ENCODE measurements around the gene ASCL5. TPM values are rescaled to one million over a fixed set of nuclear protein-coding genes. Genes with fewer than 3 reads are reported as not detected.

ASCL5 gene
- total RNA-seq, 1 experiment from 2014 or later, result not detected

DNA sequence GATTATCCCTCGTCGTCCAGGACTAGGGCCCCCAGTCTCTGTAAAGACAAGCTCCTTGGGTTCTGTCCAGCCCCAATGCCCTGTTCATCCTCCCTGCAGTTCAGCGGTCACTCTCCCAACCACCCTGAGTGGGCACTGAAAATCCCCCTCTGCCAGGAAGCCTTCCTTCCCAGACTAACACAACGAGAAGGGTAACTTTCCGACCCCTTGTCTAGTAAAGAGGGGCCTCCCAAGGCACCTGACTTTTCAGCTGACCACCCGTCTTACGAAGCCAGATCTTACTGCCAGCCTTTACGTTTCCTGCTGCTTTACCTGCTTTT, 13.9 kb upstream of the ASCL5 start:
- Histone ChIP-seq H3K4me1 (ENCODE audit: low read length) (peaks cover 8% of the 10 kb centered on the region), H2AFZ (ENCODE audit: low read length) (no peak overlapping the region), H3K9me2 (replicated peaks; ENCODE audit: insufficient read depth, low read length) (no peaks in the 10 kb centered on the region), H3K9me3 (ENCODE audit: low read length) (no peaks in the 10 kb centered on the region), H3K79me2 (ENCODE audit: low read length) (no peaks in the 10 kb centered on the region), H3K27me3 (ENCODE audit: low read length) (no peaks in the 10 kb centered on the region), H3K36me3 (ENCODE audit: insufficient read depth, low read length) (no peaks in the 10 kb centered on the region), H3K27ac (ENCODE audit: low read length) (no peak overlapping the region), H4K20me1 (ENCODE audit: insufficient read depth, low read depth, low read length) (peaks cover 4% of the 10 kb centered on the region; the same call in 1 of the 2 replicates), H3K4me3 (ENCODE audit: low read length) (no peak overlapping the region), H3K4me2 (ENCODE audit: low read depth, low read length, poor library complexity, severe bottlenecking) (no peak overlapping the region), H3K9ac (ENCODE audit: low read length) (no peak overlapping the region)
- no peak for DNase-seq

DNA sequence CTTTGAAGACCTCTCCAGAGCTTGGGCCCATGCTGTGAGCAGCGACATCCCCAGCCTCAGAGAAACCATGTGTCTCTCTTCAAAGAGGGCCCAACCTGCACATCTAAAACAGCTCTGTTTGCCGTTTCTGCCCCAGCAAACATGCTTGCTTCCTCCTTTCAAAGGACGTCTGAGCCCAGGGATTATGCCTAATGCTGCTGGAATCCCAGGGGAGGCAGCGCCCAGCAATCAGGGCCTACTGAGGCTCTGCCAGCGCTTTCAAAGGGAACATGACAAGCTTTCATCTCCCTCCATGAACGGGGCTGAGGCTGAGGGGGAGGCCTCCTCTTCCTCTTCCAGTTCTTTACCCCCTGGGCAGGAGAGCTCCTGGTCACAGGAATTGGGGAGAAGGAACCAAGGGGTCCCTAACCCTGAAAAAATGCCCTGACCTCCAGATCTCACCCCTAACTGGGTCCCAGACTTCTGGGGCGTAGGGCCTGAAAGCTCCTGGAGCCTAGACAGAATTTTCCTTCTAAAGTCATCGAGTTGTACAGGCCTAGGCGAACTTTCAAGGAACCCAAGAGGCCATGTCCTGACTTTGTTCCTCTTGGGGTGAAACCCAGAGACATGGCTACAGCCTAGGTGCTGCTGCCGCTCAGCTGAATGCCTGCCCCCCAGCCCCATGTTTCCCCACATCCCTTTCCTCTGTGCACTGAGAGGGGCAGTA, 13.4 kb upstream of the ASCL5 start:
- H4K20me1 ChIP-seq (ENCODE audit: insufficient read depth, low read depth, low read length), result peaks cover 4% of the 10 kb centered on the region; the same call in 1 of the 2 replicates
- H2AFZ ChIP-seq (ENCODE audit: low read length), result no peak overlapping the region
- H3K79me2 ChIP-seq (ENCODE audit: low read length), result no peaks in the 10 kb centered on the region
- H3K36me3 ChIP-seq (ENCODE audit: insufficient read depth, low read length), result no peaks in the 10 kb centered on the region
- no peak overlapping the region for H3K4me3 ChIP-seq (ENCODE audit: low read length)
- DNase-seq, result no peak
- no peaks in the 10 kb centered on the region for H3K9me3 ChIP-seq (ENCODE audit: low read length)
- no peaks in the 10 kb centered on the region for H3K9me2 ChIP-seq (replicated peaks; ENCODE audit: insufficient read depth, low read length)
- H3K9ac ChIP-seq (ENCODE audit: low read length), result no peak overlapping the region
- no peaks in the 10 kb centered on the region for H3K27me3 ChIP-seq (ENCODE audit: low read length)
- H3K4me2 ChIP-seq (ENCODE audit: low read depth, low read length, poor library complexity, severe bottlenecking), result no peak overlapping the region
- no peak overlapping the region for H3K27ac ChIP-seq (ENCODE audit: low read length)
- H3K4me1 ChIP-seq (ENCODE audit: low read length), result peaks cover 8% of the 10 kb centered on the region

DNA sequence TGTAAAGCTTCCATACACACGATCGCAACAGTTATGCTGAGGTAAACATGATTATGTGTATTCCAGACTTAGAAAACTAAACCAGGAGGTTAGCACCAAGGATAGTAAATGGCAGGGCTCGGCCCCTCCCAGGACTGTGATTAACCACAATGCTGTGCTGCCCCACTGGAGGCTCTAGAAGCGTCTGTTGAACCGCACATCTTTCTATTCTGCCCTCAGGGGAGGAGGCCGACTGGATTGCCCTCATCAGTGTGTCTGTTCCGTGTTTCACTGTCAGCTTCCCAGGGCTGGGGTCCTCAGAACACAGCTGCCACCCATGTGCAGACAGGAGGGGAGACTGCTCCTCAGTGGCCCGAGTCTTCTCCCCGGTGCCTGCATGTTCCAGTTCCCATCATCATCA, 12.8 kb upstream of the ASCL5 start:
- H3K4me2 ChIP-seq (ENCODE audit: low read depth, low read length, poor library complexity, severe bottlenecking), result no peak overlapping the region
- no peaks in the 10 kb centered on the region for H3K36me3 ChIP-seq (ENCODE audit: insufficient read depth, low read length)
- no peaks in the 10 kb centered on the region for H3K79me2 ChIP-seq (ENCODE audit: low read length)
- no peak overlapping the region for H3K27ac ChIP-seq (ENCODE audit: low read length)
- no peak overlapping the region for H3K4me3 ChIP-seq (ENCODE audit: low read length)
- H3K27me3 ChIP-seq (ENCODE audit: low read length), result no peaks in the 10 kb centered on the region
- H3K9me3 ChIP-seq (ENCODE audit: low read length), result no peaks in the 10 kb centered on the region
- H4K20me1 ChIP-seq (ENCODE audit: insufficient read depth, low read depth, low read length), result peaks cover 4% of the 10 kb centered on the region; the same call in 1 of the 2 replicates
- no peak overlapping the region for H2AFZ ChIP-seq (ENCODE audit: low read length)
- H3K4me1 ChIP-seq (ENCODE audit: low read length), result peaks cover 8% of the 10 kb centered on the region
- H3K9me2 ChIP-seq (replicated peaks; ENCODE audit: insufficient read depth, low read length), result no peaks in the 10 kb centered on the region
- no peak for DNase-seq
- H3K9ac ChIP-seq (ENCODE audit: low read length), result no peak overlapping the region

DNA sequence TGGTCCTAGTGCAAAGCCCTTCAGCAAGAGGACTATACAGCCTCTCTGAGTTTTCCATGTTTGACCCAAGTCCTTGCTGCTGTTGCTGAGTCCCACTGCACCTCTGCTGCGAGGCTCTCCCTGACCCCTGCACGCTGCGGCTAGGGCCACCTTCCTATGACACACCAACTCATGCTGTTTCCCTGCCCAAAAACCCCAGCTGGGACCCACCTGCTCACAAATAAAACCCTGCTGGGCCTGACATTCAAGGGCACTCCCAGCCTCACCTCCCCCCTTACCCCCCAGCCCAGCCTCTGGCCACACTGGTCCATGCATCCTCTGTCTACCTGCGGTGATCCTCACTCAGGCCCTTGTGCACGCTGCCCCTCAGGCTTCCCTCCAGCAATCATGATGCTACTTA, 12.3 kb upstream of the ASCL5 start:
- Histone ChIP-seq H3K4me1 (ENCODE audit: low read length) (peaks cover 8% of the 10 kb centered on the region), H3K9ac (ENCODE audit: low read length) (no peak overlapping the region), H3K27ac (ENCODE audit: low read length) (no peak overlapping the region), H3K9me2 (replicated peaks; ENCODE audit: insufficient read depth, low read length) (no peaks in the 10 kb centered on the region), H4K20me1 (ENCODE audit: insufficient read depth, low read depth, low read length) (peaks cover 4% of the 10 kb centered on the region; the same call in 1 of the 2 replicates), H3K4me3 (ENCODE audit: low read length) (no peak overlapping the region), H3K36me3 (ENCODE audit: insufficient read depth, low read length) (no peaks in the 10 kb centered on the region), H3K9me3 (ENCODE audit: low read length) (no peaks in the 10 kb centered on the region), H2AFZ (ENCODE audit: low read length) (no peak overlapping the region), H3K79me2 (ENCODE audit: low read length) (no peaks in the 10 kb centered on the region), H3K4me2 (ENCODE audit: low read depth, low read length, poor library complexity, severe bottlenecking) (no peak overlapping the region), H3K27me3 (ENCODE audit: low read length) (no peaks in the 10 kb centered on the region)
- DNase-seq, result no peak

DNA sequence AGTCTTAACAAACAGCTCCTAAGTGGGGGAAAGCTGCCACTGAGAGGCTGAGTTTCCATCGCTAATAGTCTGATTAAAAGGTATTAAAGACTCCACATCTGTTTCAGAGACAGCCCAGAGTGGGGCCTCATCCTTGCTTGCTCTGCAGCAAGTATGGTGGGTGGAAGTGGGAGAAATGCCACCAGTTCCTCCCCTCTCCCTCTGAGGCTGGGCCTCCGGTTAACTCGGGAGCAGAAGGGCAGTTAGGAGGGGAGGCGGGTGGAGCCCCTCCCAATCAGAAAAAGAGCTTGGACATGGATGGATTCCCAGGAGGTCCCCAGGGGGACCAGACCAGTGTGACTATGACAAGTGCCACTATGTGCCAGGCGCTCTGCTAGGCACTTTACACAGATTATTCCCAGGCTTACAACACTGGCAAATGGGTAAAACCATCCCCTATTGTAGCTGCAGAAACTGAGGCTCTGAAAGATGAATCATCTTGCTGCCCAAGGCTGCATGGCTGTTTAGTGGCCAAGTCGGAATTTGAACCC, 11.4 kb upstream of the ASCL5 start:
- Histone ChIP-seq H3K4me3 (ENCODE audit: low read length) (no peak overlapping the region), H3K27ac (ENCODE audit: low read length) (no peak overlapping the region), H3K36me3 (ENCODE audit: insufficient read depth, low read length) (no peaks in the 10 kb centered on the region), H3K9ac (ENCODE audit: low read length) (no peak overlapping the region), H3K4me2 (ENCODE audit: low read depth, low read length, poor library complexity, severe bottlenecking) (no peak overlapping the region), H3K27me3 (ENCODE audit: low read length) (no peaks in the 10 kb centered on the region), H2AFZ (ENCODE audit: low read length) (no peak overlapping the region), H3K9me3 (ENCODE audit: low read length) (no peaks in the 10 kb centered on the region), H3K9me2 (replicated peaks; ENCODE audit: insufficient read depth, low read length) (no peaks in the 10 kb centered on the region), H3K79me2 (ENCODE audit: low read length) (no peaks in the 10 kb centered on the region), H3K4me1 (ENCODE audit: low read length) (peaks cover 8% of the 10 kb centered on the region), H4K20me1 (ENCODE audit: insufficient read depth, low read depth, low read length) (peaks cover 4% of the 10 kb centered on the region; the same call in 1 of the 2 replicates)
- DNase-seq, result no peak

DNA sequence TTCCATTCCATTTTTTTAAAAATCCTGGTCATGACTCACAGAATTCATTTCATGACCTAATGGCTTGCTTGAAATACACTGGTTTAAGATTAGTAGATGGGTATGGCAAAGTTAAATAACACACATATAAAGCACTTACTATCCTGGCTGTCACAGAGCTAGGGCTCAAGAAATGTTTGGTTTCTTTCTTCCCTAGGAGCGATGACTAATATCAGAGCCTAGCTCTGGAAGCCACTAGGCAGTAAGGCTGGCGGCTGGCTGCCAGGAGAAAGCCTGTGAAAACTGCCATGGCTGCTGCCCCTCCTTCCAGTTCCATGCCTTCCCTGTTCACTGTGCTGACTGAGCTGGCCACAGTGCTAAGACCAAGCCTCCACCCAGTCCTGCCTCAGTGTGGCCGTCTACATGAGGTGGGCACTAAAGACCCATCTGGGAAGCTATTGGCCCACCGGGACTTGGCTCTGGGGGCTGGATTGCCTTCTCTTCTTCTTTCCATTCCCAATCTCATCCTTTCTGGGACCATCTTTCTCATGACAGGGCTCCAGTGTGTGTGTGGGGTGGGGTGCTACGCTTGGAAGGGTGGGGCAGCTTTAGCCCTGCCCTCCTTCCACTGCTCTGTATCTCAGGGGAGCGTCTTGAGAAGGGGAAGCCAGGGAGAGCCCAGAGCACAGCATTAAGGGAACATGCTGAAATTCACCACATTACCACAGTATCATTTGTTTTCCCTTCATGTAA, 10.8 kb upstream of the ASCL5 start:
- no peaks in the 10 kb centered on the region for H3K27me3 ChIP-seq (ENCODE audit: low read length)
- peaks cover 8% of the 10 kb centered on the region for H3K4me1 ChIP-seq (ENCODE audit: low read length)
- H3K4me2 ChIP-seq (ENCODE audit: low read depth, low read length, poor library complexity, severe bottlenecking), result no peak overlapping the region
- H3K36me3 ChIP-seq (ENCODE audit: insufficient read depth, low read length), result no peaks in the 10 kb centered on the region
- H3K9me3 ChIP-seq (ENCODE audit: low read length), result no peaks in the 10 kb centered on the region
- no peak overlapping the region for H2AFZ ChIP-seq (ENCODE audit: low read length)
- DNase-seq, result no peak
- no peak overlapping the region for H3K4me3 ChIP-seq (ENCODE audit: low read length)
- H3K79me2 ChIP-seq (ENCODE audit: low read length), result no peaks in the 10 kb centered on the region
- H3K27ac ChIP-seq (ENCODE audit: low read length), result no peak overlapping the region
- H4K20me1 ChIP-seq (ENCODE audit: insufficient read depth, low read depth, low read length), result peaks cover 4% of the 10 kb centered on the region; the same call in 1 of the 2 replicates
- no peaks in the 10 kb centered on the region for H3K9me2 ChIP-seq (replicated peaks; ENCODE audit: insufficient read depth, low read length)
- H3K9ac ChIP-seq (ENCODE audit: low read length), result no peak overlapping the region

DNA sequence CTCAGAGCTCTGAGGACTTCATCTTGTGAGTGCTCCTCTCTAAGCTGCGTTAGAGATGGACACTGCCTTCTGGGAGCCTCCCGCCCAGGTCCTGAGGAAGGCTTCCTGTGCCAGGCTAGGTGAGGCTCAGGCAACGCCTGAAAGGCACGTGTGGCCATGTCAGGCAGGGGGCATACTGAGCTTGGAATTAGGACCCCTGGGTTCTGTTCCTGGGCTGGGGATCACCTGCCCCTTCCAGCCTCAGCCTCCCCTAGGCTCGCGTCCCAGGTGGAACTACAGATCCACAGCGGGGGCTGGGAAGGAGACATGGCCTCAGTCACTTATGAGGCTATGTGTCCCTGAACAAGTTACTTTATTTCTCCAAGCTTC, 10.0 kb upstream of the ASCL5 start:
- H2AFZ ChIP-seq (ENCODE audit: low read length), result no peak overlapping the region
- no peak overlapping the region for H3K9ac ChIP-seq (ENCODE audit: low read length)
- no peak overlapping the region for H3K27ac ChIP-seq (ENCODE audit: low read length)
- no peak for DNase-seq
- no peaks in the 10 kb centered on the region for H3K27me3 ChIP-seq (ENCODE audit: low read length)
- peaks cover 8% of the 10 kb centered on the region for H3K4me1 ChIP-seq (ENCODE audit: low read length)
- H4K20me1 ChIP-seq (ENCODE audit: insufficient read depth, low read depth, low read length), result peaks cover 4% of the 10 kb centered on the region; the same call in 1 of the 2 replicates
- H3K9me3 ChIP-seq (ENCODE audit: low read length), result no peaks in the 10 kb centered on the region
- no peaks in the 10 kb centered on the region for H3K9me2 ChIP-seq (replicated peaks; ENCODE audit: insufficient read depth, low read length)
- no peak overlapping the region for H3K4me2 ChIP-seq (ENCODE audit: low read depth, low read length, poor library complexity, severe bottlenecking)
- no peaks in the 10 kb centered on the region for H3K36me3 ChIP-seq (ENCODE audit: insufficient read depth, low read length)
- H3K4me3 ChIP-seq (ENCODE audit: low read length), result no peak overlapping the region
- H3K79me2 ChIP-seq (ENCODE audit: low read length), result no peaks in the 10 kb centered on the region

DNA sequence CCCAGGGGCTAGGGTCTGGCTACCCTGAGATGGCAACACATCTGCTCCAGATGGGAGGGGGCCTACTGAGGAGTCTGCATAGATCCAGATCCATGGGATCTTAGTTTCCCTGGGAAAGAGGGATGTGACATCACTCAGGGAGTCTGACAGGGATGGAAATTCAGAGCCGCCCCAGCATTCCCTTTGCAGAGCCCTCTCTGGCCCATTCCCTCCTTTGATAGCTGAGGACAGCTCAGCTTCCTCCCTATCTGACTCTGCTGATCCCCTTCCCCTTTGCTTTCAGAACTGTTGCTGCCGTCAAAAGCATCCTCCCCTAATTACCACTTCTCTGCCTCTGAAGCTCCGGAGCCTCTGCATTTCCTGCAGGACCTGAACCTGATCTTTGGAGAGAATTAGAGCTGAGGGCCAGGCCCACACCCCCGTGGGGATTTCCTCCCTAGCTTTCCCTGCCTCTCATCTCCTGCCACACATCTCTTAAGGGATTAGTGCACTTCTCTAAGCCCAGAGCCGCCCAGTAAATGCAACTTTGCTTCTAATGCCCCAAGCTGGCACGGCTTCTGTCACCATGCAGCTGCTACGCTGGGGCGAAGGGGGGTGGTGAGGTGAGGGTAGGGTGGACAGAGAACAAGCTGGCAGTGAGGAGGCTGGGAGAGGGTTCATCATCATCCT, 9.5 kb upstream of the ASCL5 start:
- Histone ChIP-seq H3K9me2 (replicated peaks; ENCODE audit: insufficient read depth, low read length) (no peaks in the 10 kb centered on the region), H3K4me2 (ENCODE audit: low read depth, low read length, poor library complexity, severe bottlenecking) (no peak overlapping the region), H2AFZ (ENCODE audit: low read length) (no peak overlapping the region), H3K4me1 (ENCODE audit: low read length) (peaks cover 8% of the 10 kb centered on the region), H3K4me3 (ENCODE audit: low read length) (no peak overlapping the region), H3K36me3 (ENCODE audit: insufficient read depth, low read length) (no peaks in the 10 kb centered on the region), H3K27me3 (ENCODE audit: low read length) (no peaks in the 10 kb centered on the region), H3K79me2 (ENCODE audit: low read length) (no peaks in the 10 kb centered on the region), H3K9me3 (ENCODE audit: low read length) (no peaks in the 10 kb centered on the region), H4K20me1 (ENCODE audit: insufficient read depth, low read depth, low read length) (peaks cover 4% of the 10 kb centered on the region; the same call in 1 of the 2 replicates), H3K27ac (ENCODE audit: low read length) (no peak overlapping the region), H3K9ac (ENCODE audit: low read length) (no peak overlapping the region)
- DNase-seq, result no peak

Data from Karpas-422 (cell line).